Measurements from ENCODE around the gene DNAJA2. TPM values are rescaled to one million over a fixed set of nuclear protein-coding genes. Genes with fewer than 3 reads are reported as not detected.

Gene DNAJA2
- total and polyA plus RNA-seq, 4 donors = 24.9 to 56.5 (median 35.6) TPM

DNA sequence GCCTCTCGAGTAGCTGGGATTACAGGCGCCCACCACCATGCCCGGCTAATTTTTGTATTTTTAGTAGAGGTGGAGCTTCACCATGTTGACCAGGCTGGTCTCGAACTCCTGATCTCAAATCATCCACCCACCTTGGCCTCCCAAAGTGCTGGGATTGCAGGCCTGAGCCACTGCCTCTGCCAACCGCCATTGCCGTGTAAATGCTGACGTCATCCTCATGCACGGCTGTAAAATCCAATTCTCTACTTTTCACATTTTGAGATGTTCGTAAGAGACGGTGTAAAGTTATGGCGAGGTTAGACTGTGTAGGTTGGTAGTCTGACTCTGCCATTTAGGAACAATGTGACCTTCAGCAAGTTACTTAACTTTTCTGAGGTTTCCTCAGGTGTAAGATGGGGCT, 1.7 kb upstream of the DNAJA2 start:
- Histone ChIP-seq H3K4me3 (no peak overlapping the region), H3K27me3 (ENCODE audit: control insufficient read depth in 3 of 3, insufficient read depth in 3 of 3, low read length in 2 of 3) (no peaks in the 10 kb centered on the region), H3K9ac (ENCODE audit: insufficient read depth in 1 of 2, low read length in 2 of 2) (no peak overlapping the region), H3K36me3 (ENCODE audit: control insufficient read depth in 4 of 4, insufficient read depth in 4 of 4, low read length in 4 of 4) (peaks cover 0 to 9% (median 1%) of the 10 kb centered on the region in 4 donors), H3K27ac (ENCODE audit: low read depth in 1 of 2, low read length in 1 of 2) (no peak overlapping the region), H3K9me3 (ENCODE audit: control insufficient read depth in 4 of 4, insufficient read depth in 3 of 4, low read length in 3 of 4) (no peaks in the 10 kb centered on the region), H3K4me1 (ENCODE audit: control insufficient read depth in 5 of 5, insufficient read depth in 5 of 5, low read length in 5 of 5) (peaks cover under 1 to 17% (median 13%) of the 10 kb centered on the region in 5 donors)
- no peak for DNase-seq
- TF ChIP-seq, protein P1, sequence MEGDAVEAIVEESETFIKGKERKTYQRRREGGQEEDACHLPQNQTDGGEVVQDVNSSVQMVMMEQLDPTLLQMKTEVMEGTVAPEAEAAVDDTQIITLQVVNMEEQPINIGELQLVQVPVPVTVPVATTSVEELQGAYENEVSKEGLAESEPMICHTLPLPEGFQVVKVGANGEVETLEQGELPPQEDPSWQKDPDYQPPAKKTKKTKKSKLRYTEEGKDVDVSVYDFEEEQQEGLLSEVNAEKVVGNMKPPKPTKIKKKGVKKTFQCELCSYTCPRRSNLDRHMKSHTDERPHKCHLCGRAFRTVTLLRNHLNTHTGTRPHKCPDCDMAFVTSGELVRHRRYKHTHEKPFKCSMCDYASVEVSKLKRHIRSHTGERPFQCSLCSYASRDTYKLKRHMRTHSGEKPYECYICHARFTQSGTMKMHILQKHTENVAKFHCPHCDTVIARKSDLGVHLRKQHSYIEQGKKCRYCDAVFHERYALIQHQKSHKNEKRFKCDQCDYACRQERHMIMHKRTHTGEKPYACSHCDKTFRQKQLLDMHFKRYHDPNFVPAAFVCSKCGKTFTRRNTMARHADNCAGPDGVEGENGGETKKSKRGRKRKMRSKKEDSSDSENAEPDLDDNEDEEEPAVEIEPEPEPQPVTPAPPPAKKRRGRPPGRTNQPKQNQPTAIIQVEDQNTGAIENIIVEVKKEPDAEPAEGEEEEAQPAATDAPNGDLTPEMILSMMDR (IDR thresholded peaks at IDR 0.05; ENCODE audit: control extremely low read depth, extremely low read depth) = no peak
- WGBS, 2 donors = 94 to 97% methylated on average over 11 of the region's 11 CpGs
- no peak for ATAC-seq (ENCODE audit: insufficient read depth, low FRiP score)

- TF ChIP-seq, protein P1 (IDR thresholded peaks at IDR 0.05; ENCODE audit: control extremely low read depth, extremely low read depth) = no peak
- 78 to 84% methylated on average over 6 of the region's 6 CpGs for WGBS, 2 donors
- Histone ChIP-seq H3K36me3 (ENCODE audit: control insufficient read depth in 4 of 4, insufficient read depth in 4 of 4, low read length in 4 of 4) (peaks cover 0 to 11% (median 2%) of the 10 kb centered on the region in 4 donors), H3K27me3 (ENCODE audit: control insufficient read depth in 3 of 3, insufficient read depth in 3 of 3, low read length in 2 of 3) (no peaks in the 10 kb centered on the region), H3K4me1 (ENCODE audit: control insufficient read depth in 5 of 5, insufficient read depth in 5 of 5, low read length in 5 of 5) (peaks cover 2 to 17% (median 13%) of the 10 kb centered on the region in 5 donors), H3K27ac (ENCODE audit: low read depth in 1 of 2, low read length in 1 of 2) (peak overlapping the region in 1 of 2 donors; percentile 99), H3K9ac (ENCODE audit: insufficient read depth in 1 of 2, low read length in 2 of 2) (peak overlapping the region; percentile 85 to 96), H3K4me3 (no peak overlapping the region), H3K9me3 (ENCODE audit: control insufficient read depth in 4 of 4, insufficient read depth in 3 of 4, low read length in 3 of 4) (no peaks in the 10 kb centered on the region)
- DNase-seq (peak in 2 of 3 donors; percentile 13 to 21), ATAC-seq (ENCODE audit: insufficient read depth, low FRiP score) (no peak)
Measured at GRCh38 chr16:46974352-46974751, 878 bp upstream of the DNAJA2 start.

DNA sequence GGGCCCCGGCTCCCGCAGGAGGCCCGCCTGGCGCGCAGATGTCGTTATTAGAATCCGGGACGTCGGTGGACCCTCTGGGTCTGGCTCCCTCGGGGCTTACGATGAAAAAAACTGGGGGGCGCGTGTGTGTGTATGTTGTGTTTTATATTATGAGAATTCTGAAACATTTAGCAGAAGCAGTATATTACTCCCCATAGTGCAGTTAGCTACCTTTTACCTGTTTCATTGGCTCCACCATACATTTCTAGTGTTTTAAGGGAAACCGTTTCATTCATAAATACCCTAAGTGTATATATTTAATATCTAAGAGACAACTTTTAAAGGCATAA, 486 bp upstream of the DNAJA2 start:
- Histone ChIP-seq H3K27me3 (ENCODE audit: control insufficient read depth in 3 of 3, insufficient read depth in 3 of 3, low read length in 2 of 3) (no peaks in the 10 kb centered on the region), H3K27ac (ENCODE audit: low read depth in 1 of 2, low read length in 1 of 2) (peak overlapping the region; percentile 99), H3K36me3 (ENCODE audit: control insufficient read depth in 4 of 4, insufficient read depth in 4 of 4, low read length in 4 of 4) (peaks cover 0 to 11% (median 2%) of the 10 kb centered on the region in 4 donors), H3K4me1 (ENCODE audit: control insufficient read depth in 5 of 5, insufficient read depth in 5 of 5, low read length in 5 of 5) (peaks cover 2 to 17% (median 13%) of the 10 kb centered on the region in 5 donors), H3K9ac (ENCODE audit: insufficient read depth in 1 of 2, low read length in 2 of 2) (peak overlapping the region; percentile 85 to 96), H3K4me3 (peak overlapping the region; percentile 39), H3K9me3 (ENCODE audit: control insufficient read depth in 4 of 4, insufficient read depth in 3 of 4, low read length in 3 of 4) (no peaks in the 10 kb centered on the region)
- TF ChIP-seq, protein P1 (IDR thresholded peaks at IDR 0.05; ENCODE audit: control extremely low read depth, extremely low read depth) = no peak
- ATAC-seq (ENCODE audit: insufficient read depth, low FRiP score) (no peak), DNase-seq (no peak)
- WGBS, 2 donors = 3 to 4% methylated on average over 14 of the region's 14 CpGs
